Memory B cell (primary cell): ENCODE data around the gene HCFC1.

Source experiments
- ATAC-seq: fragments of 150-1000 bp; cut with Tn5 transposase; 2 replicates; pipeline ENCODE4 v1.10.0; 2021; ENCODE audit warnings: low read depth, mild to moderate bottlenecking, moderate library complexity
- DNase-seq, 2 donors: peaks; one replicate each; pipeline ENCODE4 v3.0.0; 2022; ENCODE audit warnings: low spot score in 2 of 2
- H3K27ac Mint-ChIP-seq: one replicate; pipeline ENCODE4 v1.8.0; 2022; ENCODE audit warnings: mild to moderate bottlenecking, moderate library complexity, mixed read lengths
- H3K27me3 Mint-ChIP-seq: one replicate; pipeline ENCODE4 v1.8.0; 2022; ENCODE audit warnings: mixed read lengths
- H3K36me3 Mint-ChIP-seq: one replicate; pipeline ENCODE4 v1.8.0; 2022; ENCODE audit warnings: mild to moderate bottlenecking, mixed read lengths
- H3K4me1 Mint-ChIP-seq: one replicate; pipeline ENCODE4 v1.8.0; 2022; ENCODE audit warnings: mixed read lengths
- H3K4me3 Mint-ChIP-seq: one replicate; pipeline ENCODE4 v1.8.0; 2022; ENCODE audit warnings: mild to moderate bottlenecking, moderate library complexity, mixed read lengths
- H3K9me3 Mint-ChIP-seq: one replicate; pipeline ENCODE4 v1.8.0; 2022; ENCODE audit warnings: mixed read lengths

The HCFC1 gene

DNA sequence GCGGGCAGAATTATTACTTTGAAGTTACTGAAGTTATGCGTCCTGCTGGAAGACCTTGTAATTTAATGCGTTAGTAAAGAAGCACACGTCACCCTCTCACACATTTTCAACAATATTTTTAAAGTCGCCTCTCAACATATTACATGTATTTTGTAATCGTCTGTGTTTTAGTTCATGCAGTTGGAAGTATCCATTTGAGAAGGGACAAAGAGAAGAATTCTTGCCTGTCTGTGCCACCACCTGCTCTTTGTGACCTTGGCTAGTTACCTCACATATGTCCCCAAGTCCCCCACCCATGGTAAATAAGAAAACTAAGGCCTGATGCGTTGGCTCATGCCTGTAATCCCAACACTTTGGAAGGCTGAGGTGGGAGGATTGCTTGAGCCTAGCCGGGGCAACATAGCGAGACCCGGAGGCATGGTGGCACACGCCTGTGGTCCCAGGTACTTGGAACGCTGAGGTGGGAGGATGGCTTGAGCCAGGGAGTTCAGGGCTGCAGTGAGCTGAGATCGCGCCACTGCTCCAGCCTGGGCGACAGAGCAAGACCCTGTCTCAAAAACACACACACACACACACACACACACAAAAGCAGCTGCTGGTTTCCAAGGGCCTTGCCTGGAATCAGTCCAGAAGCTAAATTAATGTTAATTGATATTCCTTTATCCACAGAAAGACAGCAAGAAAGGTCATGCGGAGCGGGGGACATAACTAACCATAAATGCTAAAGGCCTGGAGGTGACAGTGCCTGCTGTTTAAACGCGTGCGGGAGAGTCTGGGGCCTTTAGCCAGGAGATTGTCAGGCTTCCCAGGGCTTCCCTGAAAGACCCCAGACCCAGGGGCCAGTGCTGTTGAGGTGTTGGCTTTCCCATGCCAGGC lies 1.7 kb upstream of the HCFC1 start:
- Mint-ChIP-seq H3K36me3 (peaks cover 2% of the 10 kb centered on the region), H3K9me3 (no peaks in the 10 kb centered on the region)
- ATAC-seq: no peak

DNA sequence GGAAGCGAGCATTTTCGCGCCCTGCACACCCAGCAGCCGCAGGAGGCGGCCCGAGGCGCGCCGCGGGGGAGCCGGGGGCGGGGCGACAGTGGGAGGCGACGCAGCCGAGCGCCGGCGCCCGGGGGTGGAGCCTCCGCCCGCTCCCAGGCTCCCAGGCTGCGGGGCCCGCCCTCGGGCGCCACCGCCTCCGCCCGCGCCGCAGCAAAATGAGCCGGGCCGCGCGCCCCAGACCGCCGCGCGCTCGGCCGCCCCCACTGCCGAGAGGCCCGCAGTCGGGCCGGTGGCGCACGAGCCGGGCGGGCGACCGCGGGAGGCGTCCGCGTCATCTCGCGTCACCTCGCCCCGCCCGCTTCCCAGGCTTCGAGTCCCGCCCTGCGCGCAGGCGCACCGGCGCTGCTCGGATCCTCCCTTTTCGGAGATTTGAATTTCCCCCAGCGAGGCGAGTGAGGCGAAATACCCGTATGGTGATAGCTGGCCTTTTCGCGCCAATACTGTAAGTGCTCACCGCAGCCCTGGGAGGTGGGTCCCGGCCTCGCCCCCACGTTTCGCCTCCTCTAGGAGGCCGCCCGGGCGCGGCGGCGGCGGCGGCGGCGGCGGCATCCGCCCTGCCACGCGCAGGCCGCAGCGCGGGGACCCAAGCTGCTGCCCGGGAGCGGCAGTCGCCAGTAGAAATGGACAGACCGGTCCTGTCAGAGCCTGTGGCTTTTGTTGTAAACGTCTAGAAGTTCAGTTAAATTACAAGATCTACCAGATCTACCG lies 929 bp upstream of the HCFC1 start, which contains the start of gene TMEM187:
Gene TMEM187 (plus strand): TSS at position 387 of the 759 bp plus-strand sequence. CDS start 9,309 bp downstream, outside the sequence.
- Mint-ChIP-seq H3K9me3 (no peaks in the 10 kb centered on the region), H3K27ac (peak within 1 kb of the TSS; percentile 97), H3K4me3 (peak within 1 kb of the TSS; percentile 100), H3K27me3 (no peaks in the 10 kb centered on the region), H3K36me3 (peaks cover 2% of the 10 kb centered on the region), H3K4me1 (peaks cover 20% of the 10 kb centered on the region)
- peak; percentile 51 for ATAC-seq
- DNase-seq: peak; percentile 82 to 86

More for the DNA sequence above, 1.7 kb upstream of the HCFC1 start:
- Mint-ChIP-seq H3K27me3 (no peaks in the 10 kb centered on the region), H3K4me3 (peak overlapping the region; percentile 80), H3K4me1 (peaks cover 14% of the 10 kb centered on the region), H3K27ac (peak overlapping the region; percentile 97)
- DNase-seq: no peak

GRCh38 chrX:153971124-153971449 lies 531 bp downstream of the HCFC1 start:
- Mint-ChIP-seq H3K4me1 (peaks cover 30% of the 10 kb centered on the region), H3K4me3 (peak overlapping the region; percentile 100), H3K36me3 (peaks cover 2% of the 10 kb centered on the region), H3K9me3 (no peaks in the 10 kb centered on the region), H3K27ac (peak overlapping the region; percentile 97), H3K27me3 (no peaks in the 10 kb centered on the region)
- peak; percentile 46 for ATAC-seq
- peak; percentile 77 to 81 for DNase-seq

DNA sequence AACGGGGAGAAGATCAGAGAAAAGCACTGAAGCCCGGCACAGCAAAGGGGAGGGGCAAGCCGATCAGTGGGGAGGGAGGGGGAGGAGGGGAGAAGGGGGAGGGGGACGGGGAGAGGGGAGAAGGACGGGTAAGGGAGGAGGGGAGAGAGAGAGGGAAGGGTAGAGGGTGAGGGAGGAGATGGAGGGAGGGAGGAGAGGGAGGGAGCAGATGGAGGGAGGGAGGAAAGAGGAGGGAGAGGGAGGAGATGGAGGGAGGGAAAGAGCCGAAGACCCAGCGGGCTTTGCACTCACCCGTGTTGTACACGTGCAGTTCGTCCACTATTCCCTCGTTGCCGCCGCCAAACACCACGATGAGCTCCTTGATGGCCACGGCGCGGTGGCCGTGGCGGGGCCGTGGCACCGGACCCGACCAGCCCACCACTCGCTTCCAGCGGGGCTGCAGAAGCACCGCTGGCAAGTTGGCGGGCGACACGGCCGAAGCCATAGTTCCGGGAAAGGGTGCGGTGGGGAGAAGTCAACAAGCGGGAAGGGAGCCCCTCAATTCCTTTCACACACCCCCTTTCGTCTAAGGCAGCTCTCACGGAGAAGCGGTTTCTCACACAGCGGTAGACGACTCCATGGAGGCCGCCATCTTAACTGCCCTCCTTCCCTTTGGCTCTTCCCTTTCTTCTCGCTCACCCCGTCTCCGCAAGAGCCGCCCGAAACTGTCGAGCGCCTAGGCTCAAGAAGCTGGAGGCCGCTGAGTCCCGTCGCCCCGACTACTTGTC lies 1.1 kb downstream of the HCFC1 start:
- Mint-ChIP-seq H3K9me3 (no peaks in the 10 kb centered on the region), H3K27me3 (no peaks in the 10 kb centered on the region), H3K4me1 (peaks cover 33% of the 10 kb centered on the region), H3K27ac (peak overlapping the region; percentile 97), H3K4me3 (peak overlapping the region; percentile 100), H3K36me3 (peaks cover 2% of the 10 kb centered on the region)
- DNase-seq (no peak), ATAC-seq (peak; percentile 7)

DNA sequence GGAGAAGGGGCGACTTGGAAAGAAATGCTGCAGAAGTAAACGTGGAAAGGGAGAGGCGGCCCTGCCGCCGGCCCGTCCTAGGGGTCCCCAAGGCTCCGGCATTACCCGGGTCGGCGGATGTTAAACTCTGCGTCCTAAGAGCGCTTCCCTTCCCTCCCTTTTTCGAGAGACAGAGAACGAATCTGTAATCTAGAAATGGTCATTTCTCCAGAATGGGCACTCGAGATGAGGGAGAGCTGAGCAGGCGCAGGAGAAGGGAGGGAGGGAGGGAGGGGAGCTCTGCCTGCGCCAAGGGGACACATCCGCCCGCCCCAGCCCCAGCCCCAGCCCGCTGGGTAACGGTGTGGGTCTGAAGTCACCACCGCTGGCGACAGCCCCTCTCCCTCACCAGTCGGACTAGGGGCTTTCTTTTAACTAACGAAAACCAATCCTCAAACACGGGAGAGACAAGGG lies 1.7 kb downstream of the HCFC1 start:
- Mint-ChIP-seq H3K4me3 (peak overlapping the region; percentile 100), H3K27ac (peak overlapping the region; percentile 86), H3K9me3 (no peaks in the 10 kb centered on the region), H3K36me3 (peaks cover 2% of the 10 kb centered on the region), H3K4me1 (peaks cover 37% of the 10 kb centered on the region), H3K27me3 (no peaks in the 10 kb centered on the region)
- DNase-seq: peak in 1 of 2 donors; percentile 26
- ATAC-seq: no peak

- peak overlapping the region; percentile 86 for H3K27ac Mint-ChIP-seq
- peaks cover 2% of the 10 kb centered on the region for H3K36me3 Mint-ChIP-seq
- ATAC-seq (no peak), DNase-seq (peak in 1 of 2 donors; percentile 33)
- no peaks in the 10 kb centered on the region for H3K27me3 Mint-ChIP-seq
- peaks cover 33% of the 10 kb centered on the region for H3K4me1 Mint-ChIP-seq
- H3K9me3 Mint-ChIP-seq: no peaks in the 10 kb centered on the region
- peak overlapping the region; percentile 100 for H3K4me3 Mint-ChIP-seq
Observed at GRCh38 chrX:153969125-153969903, 2.3 kb downstream of the HCFC1 start.

- H3K4me1 Mint-ChIP-seq: peaks cover 30% of the 10 kb centered on the region
- H3K36me3 Mint-ChIP-seq: peaks cover 2% of the 10 kb centered on the region
- no peaks in the 10 kb centered on the region for H3K27me3 Mint-ChIP-seq
- ATAC-seq (peak; percentile 5), DNase-seq (peak; percentile 41)
- no peaks in the 10 kb centered on the region for H3K9me3 Mint-ChIP-seq
- peak overlapping the region; percentile 100 for H3K4me3 Mint-ChIP-seq
- peak overlapping the region; percentile 92 for H3K27ac Mint-ChIP-seq
Observed at GRCh38 chrX:153968754-153969124, 2.9 kb downstream of the HCFC1 start.

GRCh38 chrX:153968255-153968654 lies 3.4 kb downstream of the HCFC1 start:
- peak overlapping the region; percentile 92 for H3K27ac Mint-ChIP-seq
- H3K4me3 Mint-ChIP-seq: peak overlapping the region; percentile 100
- DNase-seq: no peak
- peaks cover 28% of the 10 kb centered on the region for H3K4me1 Mint-ChIP-seq
- H3K9me3 Mint-ChIP-seq: no peaks in the 10 kb centered on the region
- H3K36me3 Mint-ChIP-seq: peaks cover 2% of the 10 kb centered on the region
- no peaks in the 10 kb centered on the region for H3K27me3 Mint-ChIP-seq
- ATAC-seq: no peak

GRCh38 chrX:153967536-153968224 lies 3.9 kb downstream of the HCFC1 start:
- Mint-ChIP-seq H3K4me3 (peak overlapping the region; percentile 100), H3K27ac (peak overlapping the region; percentile 92), H3K4me1 (peaks cover 28% of the 10 kb centered on the region), H3K9me3 (no peaks in the 10 kb centered on the region), H3K27me3 (no peaks in the 10 kb centered on the region), H3K36me3 (peaks cover 2% of the 10 kb centered on the region)
- ATAC-seq (no peak), DNase-seq (no peak)

DNA sequence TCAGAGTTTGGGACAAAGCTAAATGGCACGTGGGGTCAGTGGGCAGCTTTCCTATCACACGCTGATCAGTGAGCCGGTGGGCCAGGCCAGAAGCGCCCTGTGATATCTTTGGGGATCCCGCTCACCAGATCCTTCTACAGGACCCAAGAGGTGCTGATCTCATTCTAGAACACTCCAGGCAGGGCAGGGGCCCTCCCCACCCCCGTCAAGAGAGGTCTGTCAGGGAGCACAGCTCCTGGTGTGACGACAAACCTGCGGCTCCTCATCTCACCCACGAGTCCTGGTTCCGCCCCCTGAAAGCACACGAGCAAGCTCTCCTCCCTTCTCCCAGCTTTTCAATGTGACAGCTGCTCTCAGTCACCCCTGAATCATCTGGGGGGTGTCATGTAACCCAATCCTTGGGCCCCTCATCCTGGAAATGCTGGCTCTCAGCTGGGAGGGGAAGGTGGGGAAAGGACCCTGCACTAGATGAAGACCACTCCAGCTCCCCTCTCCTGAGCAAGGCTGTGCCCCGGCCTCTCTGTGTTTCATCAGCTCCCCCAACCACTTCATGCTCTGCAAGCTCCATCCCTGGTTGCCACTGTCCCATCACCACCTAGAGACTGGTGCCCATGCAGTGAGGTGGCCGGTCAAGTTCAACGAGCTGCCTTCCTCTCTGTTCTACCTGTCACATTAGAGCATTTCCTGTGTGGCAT lies 4.6 kb downstream of the HCFC1 start:
- H3K4me1 Mint-ChIP-seq: peaks cover 28% of the 10 kb centered on the region
- DNase-seq (no peak), ATAC-seq (no peak)
- H3K27ac Mint-ChIP-seq: peak overlapping the region; percentile 92
- H3K27me3 Mint-ChIP-seq: no peaks in the 10 kb centered on the region
- H3K9me3 Mint-ChIP-seq: no peaks in the 10 kb centered on the region
- H3K36me3 Mint-ChIP-seq: peaks cover 2% of the 10 kb centered on the region
- peak overlapping the region; percentile 100 for H3K4me3 Mint-ChIP-seq

- no peak for DNase-seq
- peaks cover 28% of the 10 kb centered on the region for H3K4me1 Mint-ChIP-seq
- peak overlapping the region; percentile 80 for H3K27ac Mint-ChIP-seq
Observed at GRCh38 chrX:153966283-153966688, 5.3 kb downstream of the HCFC1 start.

GRCh38 chrX:153965406-153965805 lies 6.2 kb downstream of the HCFC1 start:
- Mint-ChIP-seq H3K27ac (peak overlapping the region; percentile 80), H3K4me1 (peaks cover 28% of the 10 kb centered on the region), H3K9me3 (no peaks in the 10 kb centered on the region), H3K36me3 (peaks cover 3% of the 10 kb centered on the region), H3K4me3 (peak overlapping the region; percentile 57), H3K27me3 (no peaks in the 10 kb centered on the region)
- DNase-seq: no peak
- peak; percentile 16 for ATAC-seq

More at GRCh38 chrX:153966283-153966688, 5.3 kb downstream of the HCFC1 start:
- no peak for ATAC-seq
- peak overlapping the region; percentile 57 for H3K4me3 Mint-ChIP-seq
- no peaks in the 10 kb centered on the region for H3K36me3 Mint-ChIP-seq
- H3K27me3 Mint-ChIP-seq: no peaks in the 10 kb centered on the region
- no peaks in the 10 kb centered on the region for H3K9me3 Mint-ChIP-seq
